Adrenal gland (tissue), 5 donors: Measurements from ENCODE around the gene TRIM38.

Experiments
- CTCF ChIP-seq, 6 experiments: fragments of 450-650 bp in 4 of 6; fragments of 200-600 bp in 2 of 6; sonication (generic) in 1 of 6; IDR thresholded peaks; 1 replicate in 5 of 6; 2 replicates in 1 of 6; pipeline versions ENCODE4 v1.5.1 to v1.8.0; 2016 to 2021; ENCODE audit warnings: antibody characterized with exemption in 6 of 6, mild to moderate bottlenecking in 2 of 6, moderate library complexity in 1 of 6
- POLR2A ChIP-seq, 2 donors: fragments of 450-650 bp; IDR thresholded peaks; one replicate each; pipeline ENCODE4 v1.6.1; 2017; ENCODE audit warnings: antibody characterized with exemption in 2 of 2, mild to moderate bottlenecking in 2 of 2, moderate library complexity in 1 of 2
- donor health status: DM: no; HTN: no; CAD: no.

GRCh38 chr6:25971187-25971821, 8.7 kb downstream of the TRIM38 start:
- TF ChIP-seq CTCF (IDR thresholded peaks at IDR 0.05), result no peak
- no peak for TF ChIP-seq POLR2A (IDR thresholded peaks at IDR 0.05)
